Brain microvascular endothelial cell (primary cell): ENCODE results near the gene CD37.

Source experiments
- DNase-seq: peaks from one replicate; pipeline ENCODE4 v3.0.0-alpha.2; 2020
- H3K27ac ChIP-seq: fragments of 250-450 bp; sonication (Bioruptor Pico); 2 replicates; pipeline ENCODE4 v1.5.1; 2020; ENCODE audit warnings: mild to moderate bottlenecking, moderate library complexity
- H3K27me3 ChIP-seq: fragments of 250-450 bp; sonication (Bioruptor Pico); replicated peaks from 2 replicates; pipeline ENCODE4 v1.5.1; 2020; ENCODE audit warnings: mild to moderate bottlenecking
- H3K36me3 ChIP-seq: fragments of 250-450 bp; sonication (Bioruptor Pico); replicated peaks from 2 replicates; pipeline ENCODE4 v1.5.1; 2020; ENCODE audit warnings: mild to moderate bottlenecking
- H3K4me3 ChIP-seq: 2 replicates; pipeline ENCODE4 v1.5.1; 2011; ENCODE audit warnings: low read depth, mild to moderate bottlenecking, control low read depth, low read length, moderate library complexity
- in situ Hi-C: cut with HindIII; loops from 2 replicates; pipeline ENCODE4 v1.10.0; 2017; ENCODE audit warnings: low sequenced_read_pairs, low pct_ligation_motif_present
- TF ChIP-seq, protein P1 (sequence below): IDR thresholded peaks from 2 replicates; pipeline ENCODE4 v1.5.1; 2011; ENCODE audit warnings: low read depth, mild to moderate bottlenecking, moderate library complexity, low read length, control low read depth, inconsistent platforms; ENCODE audit errors: missing control alignments

The CD37 gene

DNA sequence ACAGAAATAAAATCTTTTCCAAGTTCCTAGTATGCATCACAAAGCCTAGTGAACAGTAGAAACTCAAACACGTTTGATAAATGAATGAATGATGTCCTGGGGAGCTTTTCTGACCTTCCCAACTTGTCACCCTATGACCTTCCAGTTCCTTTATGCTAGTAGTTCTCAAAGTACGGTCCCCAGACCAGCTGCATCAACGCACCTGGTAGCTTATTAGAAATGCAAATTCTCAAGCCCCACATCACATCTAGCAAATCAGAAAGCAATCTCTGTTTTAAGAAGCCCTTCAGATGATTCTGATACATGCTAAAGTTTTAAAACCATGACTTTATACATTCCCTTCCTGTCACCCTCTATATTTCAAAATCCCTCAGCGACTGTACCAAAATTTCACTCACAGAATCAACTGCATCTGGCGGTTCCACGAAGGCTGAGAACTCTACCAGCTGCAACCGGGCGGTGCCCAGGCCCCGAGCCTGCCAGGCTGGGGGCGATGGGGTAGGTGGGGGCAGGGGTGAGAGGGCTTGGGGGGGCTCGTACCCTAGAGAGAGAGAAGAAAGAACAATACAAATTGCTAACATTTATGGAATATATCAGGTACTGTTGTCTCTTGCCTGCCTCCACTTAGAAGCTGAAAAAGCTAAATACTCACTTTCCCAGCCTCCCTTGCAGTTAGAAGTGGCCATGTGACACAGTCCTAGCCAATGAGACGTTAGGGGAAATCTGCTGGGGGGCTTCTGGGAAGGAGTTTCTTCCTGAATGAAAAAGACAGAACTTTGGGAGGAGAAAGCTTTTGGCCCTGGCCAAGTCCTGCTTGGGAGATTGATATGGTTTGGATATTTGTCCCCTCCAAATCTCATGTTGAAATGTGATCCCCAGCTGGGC is 13.3 kb downstream of the CD37 start:
- H3K27ac ChIP-seq: no peak overlapping the region
- H3K27me3 ChIP-seq: no peaks in the 10 kb centered on the region
- in situ Hi-C loops: no loop called here
- no peak overlapping the region for H3K4me3 ChIP-seq
- peaks cover 72% of the 10 kb centered on the region for H3K36me3 ChIP-seq
- TF ChIP-seq, protein P1, sequence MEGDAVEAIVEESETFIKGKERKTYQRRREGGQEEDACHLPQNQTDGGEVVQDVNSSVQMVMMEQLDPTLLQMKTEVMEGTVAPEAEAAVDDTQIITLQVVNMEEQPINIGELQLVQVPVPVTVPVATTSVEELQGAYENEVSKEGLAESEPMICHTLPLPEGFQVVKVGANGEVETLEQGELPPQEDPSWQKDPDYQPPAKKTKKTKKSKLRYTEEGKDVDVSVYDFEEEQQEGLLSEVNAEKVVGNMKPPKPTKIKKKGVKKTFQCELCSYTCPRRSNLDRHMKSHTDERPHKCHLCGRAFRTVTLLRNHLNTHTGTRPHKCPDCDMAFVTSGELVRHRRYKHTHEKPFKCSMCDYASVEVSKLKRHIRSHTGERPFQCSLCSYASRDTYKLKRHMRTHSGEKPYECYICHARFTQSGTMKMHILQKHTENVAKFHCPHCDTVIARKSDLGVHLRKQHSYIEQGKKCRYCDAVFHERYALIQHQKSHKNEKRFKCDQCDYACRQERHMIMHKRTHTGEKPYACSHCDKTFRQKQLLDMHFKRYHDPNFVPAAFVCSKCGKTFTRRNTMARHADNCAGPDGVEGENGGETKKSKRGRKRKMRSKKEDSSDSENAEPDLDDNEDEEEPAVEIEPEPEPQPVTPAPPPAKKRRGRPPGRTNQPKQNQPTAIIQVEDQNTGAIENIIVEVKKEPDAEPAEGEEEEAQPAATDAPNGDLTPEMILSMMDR: no peak
- DNase-seq: no peak

DNA sequence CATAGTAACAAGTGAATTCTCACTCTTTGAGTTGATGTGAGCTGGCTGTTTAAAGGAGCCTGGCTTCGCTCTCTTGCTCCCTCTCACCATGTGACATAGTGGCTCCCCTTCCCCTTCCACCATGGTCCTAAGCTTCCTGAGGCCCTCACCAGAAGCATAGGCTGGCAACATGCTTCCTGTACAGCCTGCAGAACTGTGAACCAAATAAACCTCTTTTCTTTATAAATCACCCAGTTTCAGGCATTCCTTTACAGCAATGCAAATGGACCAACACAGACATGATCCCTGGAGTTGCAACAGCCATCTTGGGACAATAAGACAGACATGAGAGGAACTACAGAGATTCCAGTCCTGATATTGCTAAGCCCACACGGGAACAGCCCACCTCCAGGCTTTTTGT is 14.4 kb downstream of the CD37 start:
- peaks cover 74% of the 10 kb centered on the region for H3K36me3 ChIP-seq
- TF ChIP-seq, protein P1: no peak
- H3K27me3 ChIP-seq: no peaks in the 10 kb centered on the region
- DNase-seq: no peak
- in situ Hi-C loops: no loop called here
- no peak overlapping the region for H3K27ac ChIP-seq
- no peak overlapping the region for H3K4me3 ChIP-seq

DNA sequence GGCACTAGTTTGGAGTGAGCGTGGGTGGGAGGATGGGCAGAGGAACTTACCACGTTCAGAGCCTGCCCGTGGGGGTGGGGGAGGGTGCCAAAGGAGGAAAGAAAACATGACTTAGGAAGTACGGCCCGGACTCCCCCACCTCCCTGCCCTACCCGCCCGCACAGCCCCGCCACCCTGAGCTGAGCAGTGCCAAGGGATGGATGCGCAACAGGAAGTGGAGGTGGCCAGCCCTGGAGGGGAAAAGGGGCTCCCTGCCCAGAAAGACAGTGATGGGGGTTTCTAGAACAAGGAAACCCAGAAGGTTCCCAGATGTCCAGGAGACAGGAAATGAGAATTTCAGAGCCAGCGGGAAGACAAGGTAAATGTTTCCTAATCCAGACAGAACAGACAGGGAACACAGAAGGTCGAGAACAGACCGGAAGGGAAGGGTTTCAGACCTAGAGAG is 20.7 kb downstream of the CD37 start:
- TF ChIP-seq, protein P1: no peak
- H3K4me3 ChIP-seq: no peak overlapping the region
- DNase-seq: no peak
- in situ Hi-C loops: no loop called here
- H3K27me3 ChIP-seq: no peaks in the 10 kb centered on the region
- no peak overlapping the region for H3K27ac ChIP-seq
- peaks cover 60% of the 10 kb centered on the region for H3K36me3 ChIP-seq

DNA sequence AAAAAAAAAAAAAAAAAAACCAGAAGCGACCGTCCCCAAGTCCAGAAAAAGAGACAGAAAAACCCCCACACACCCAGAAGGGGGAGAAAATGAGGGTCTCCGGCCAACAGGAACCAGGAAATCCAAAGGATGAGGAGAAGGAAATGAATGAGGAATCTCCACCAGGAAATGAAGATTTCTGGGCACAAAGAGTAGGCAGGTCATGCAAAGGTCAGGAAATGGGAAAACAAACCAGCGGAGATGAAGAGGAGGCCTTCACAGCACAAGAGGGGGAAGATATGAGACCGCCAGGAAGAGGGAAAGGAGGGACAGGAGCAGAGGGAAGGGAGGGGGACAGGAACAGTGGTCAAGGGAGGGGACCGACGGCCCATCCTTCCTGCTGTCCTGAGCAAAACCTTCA is 21.2 kb downstream of the CD37 start:
- Histone ChIP-seq H3K36me3 (peaks cover 56% of the 10 kb centered on the region), H3K27me3 (no peaks in the 10 kb centered on the region), H3K27ac (no peak overlapping the region), H3K4me3 (no peak overlapping the region)
- TF ChIP-seq, protein P1: no peak
- in situ Hi-C loops: no loop called here
- DNase-seq: no peak

DNA sequence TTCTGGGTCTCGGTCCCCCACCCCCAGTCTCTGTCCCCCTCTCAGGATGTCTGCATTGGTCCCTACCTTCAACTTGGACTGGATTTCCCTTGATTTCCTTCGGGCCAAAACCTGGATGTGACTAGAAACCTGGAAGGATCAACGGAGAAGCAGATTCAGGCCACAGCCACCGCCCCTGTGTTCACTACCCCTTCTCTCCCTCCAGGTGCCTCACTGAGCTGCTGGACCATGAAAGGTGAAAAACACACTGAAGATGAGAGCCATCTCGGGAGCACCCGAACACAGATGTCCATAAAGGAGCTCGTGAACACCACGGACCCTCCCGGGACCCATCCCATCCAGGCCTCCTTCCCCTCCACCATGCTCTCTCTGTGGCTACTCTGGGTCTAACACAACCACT is 22.0 kb downstream of the CD37 start:
- in situ Hi-C loops: no loop called here
- TF ChIP-seq, protein P1: no peak
- no peaks in the 10 kb centered on the region for H3K27me3 ChIP-seq
- H3K36me3 ChIP-seq: peaks cover 53% of the 10 kb centered on the region
- no peak overlapping the region for H3K27ac ChIP-seq
- H3K4me3 ChIP-seq: no peak overlapping the region
- no peak for DNase-seq
